ENCODE results near the gene VPS39. TPM values are rescaled to one million over a fixed set of nuclear protein-coding genes. Genes with fewer than 3 reads are reported as not detected.

The VPS39 gene
- total and polyA plus RNA-seq, 2 of the 13 experiments (the other 11 are each of a cell fraction or from before 2014, with no cell fraction given): 22.9 to 32.0 TPM

GRCh38 chr15:42160136-42160535 is 48.0 kb downstream of the VPS39 start (continued):
- TF ChIP-seq RNF219 (CRISPR knock-in tag; IDR thresholded peaks at IDR 0.05) (no peak), LCORL (IDR thresholded peaks at IDR 0.05) (no peak), LCORL (CRISPR knock-in tag; IDR thresholded peaks at IDR 0.05) (no peak), SATB2 (CRISPR knock-in tag; IDR thresholded peaks at IDR 0.05) (no peak), IKZF5 (CRISPR knock-in tag; IDR thresholded peaks at IDR 0.05) (no peak), FOXA3 (CRISPR knock-in tag; IDR thresholded peaks at IDR 0.05) (no peak)

GRCh38 chr15:42159381-42160015 is 48.6 kb downstream of the VPS39 start:
- Histone ChIP-seq H3K9me3 (ENCODE audit: low read length) (no peaks in the 10 kb centered on the region), H4K20me1 (ENCODE audit: insufficient read depth, low read length) (no peaks in the 10 kb centered on the region), H3K4me1 (ENCODE audit: insufficient read depth, low read length) (peaks cover 23% of the 10 kb centered on the region), H3K27ac (ENCODE audit: extremely low read length, insufficient read depth, low read length) (no peak overlapping the region), H3K9ac (ENCODE audit: insufficient read depth, low read depth, low read length) (no peak overlapping the region), H3K27me3 (ENCODE audit: control insufficient read depth in 1 of 2, insufficient read depth in 2 of 2, low read length in 2 of 2) (peaks cover 0 to 2% of the 10 kb centered on the region in 2 experiments; a peak in 2 of 5 replicates), H2AFZ (ENCODE audit: low read length) (no peak overlapping the region), H3K36me3 (replicated peaks in 1 of 2; ENCODE audit: control insufficient read depth in 1 of 2, insufficient read depth in 2 of 2, low read length in 2 of 2) (peaks cover 12 to 52% of the 10 kb centered on the region in 2 experiments; a peak in 4 of 5 replicates), H3K79me2 (ENCODE audit: insufficient read depth, low read length) (no peaks in the 10 kb centered on the region), H3K4me3 (replicated peaks in 1 of 3; ENCODE audit: insufficient read depth in 1 of 3, low read depth in 2 of 3, low read length in 3 of 3) (no peak overlapping the region), H3K4me2 (ENCODE audit: low read depth, low read length) (no peak overlapping the region)
- TF ChIP-seq AGO2 (optimal IDR thresholded peaks at IDR 0.05; ENCODE audit: low read depth, low read length) (peak; percentile 57), ZNF7 (CRISPR knock-in tag; IDR thresholded peaks at IDR 0.05) (no peak)
- ATAC-seq (no peak), FAIRE-seq (no peak), DNase-seq (ENCODE audit: low spot score) (no peak)
- WGBS (ENCODE audit: low lambda C conversion rate): 94% methylated on average over 17 of the region's 18 CpGs
- CTCF ChIA-PET (ENCODE audit: low intra/inter-chr PET ratio, low total read pairs): no interaction called here
- intact Hi-C loops (cut with micrococcal nuclease; ENCODE audit: unreplicated experiment): no loop called here
- in situ Hi-C loops (cut with HindIII; ENCODE audit: extremely low pct_ligation_motif_present, low pct_unique_long_range_greater_than_20kb): no loop called here
- POLR2A ChIA-PET: no interaction called here
- no TSS peak for BruUV-seq (replicated peaks)

All from HepG2 (cell line).